D721Med (cell line): ENCODE data around the gene LCP2.

Source experiments
- DNase-seq: peaks from one replicate; pipeline ENCODE4 v3.0.0; 2011; ENCODE audit warnings: low spot score; ENCODE audit not compliant: insufficient read length
- FAIRE-seq: peaks from 2 replicates; lab custom pipeline; 2011; peaks lifted over from hg19 to GRCh38; lab: Jason Lieb, UNC
- CTCF ChIP-seq: IDR thresholded peaks from 2 replicates; pipeline ENCODE4 v1.5.1; 2012; ENCODE audit warnings: mild to moderate bottlenecking, control low read depth; ENCODE audit not compliant: insufficient read depth; ENCODE audit errors: missing control alignments

The LCP2 gene

GRCh38 chr5:170297589-170298462, at the start of gene LCP2:
Gene LCP2, minus strand, starts transcription at chr5:170297777. Its CDS starts 166 bp downstream, at chr5:170297611.
- FAIRE-seq (no peak), DNase-seq (no peak)
- no peak for TF ChIP-seq CTCF

GRCh38 chr5:170347022-170347567, 49.5 kb upstream of the LCP2 start:
- FAIRE-seq (no peak), DNase-seq (no peak)
- no peak for TF ChIP-seq CTCF

GRCh38 chr5:170345971-170346370, 48.4 kb upstream of the LCP2 start:
- TF ChIP-seq CTCF, result no peak
- FAIRE-seq (no peak), DNase-seq (no peak)

GRCh38 chr5:170343177-170343576, 45.6 kb upstream of the LCP2 start:
- DNase-seq (no peak), FAIRE-seq (no peak)
- no peak for TF ChIP-seq CTCF

- TF ChIP-seq CTCF, result no peak
- DNase-seq (no peak), FAIRE-seq (no peak)
These were observed 44.7 kb upstream of the LCP2 start for GRCh38 chr5:170342153-170342725.

GRCh38 chr5:170341545-170341944, 44.0 kb upstream of the LCP2 start:
- TF ChIP-seq CTCF, result no peak
- FAIRE-seq (no peak), DNase-seq (no peak)
